BJ (cell line): ENCODE data around the gene CTXN1. TPM values are rescaled to one million over a fixed set of nuclear protein-coding genes. Genes with fewer than 3 reads are reported as not detected.

ENCODE experiments used
- CTCF ChIA-PET: fragments of 350-600 bp; formaldehyde crosslinking; extraction: SDS; loops from one replicate; lab custom pipeline; 2021; ENCODE audit warnings: antibody characterized with exemption, inconsistent platforms; lab: Yijun Ruan, JAX
- POLR2A ChIA-PET: fragments of 300-600 bp; sonication (Branson Sonifier 250); formaldehyde crosslinking; extraction: SDS; loops from one replicate; lab custom pipeline; 2021; ENCODE audit warnings: antibody characterized with exemption; lab: Charles Lee
- DNase-seq: peaks from one replicate; pipeline ENCODE4 v3.0.0-alpha.2; 2011; ENCODE audit warnings: low read depth
- H3K27me3 ChIP-seq: 2 replicates; pipeline ENCODE4 v1.6.0; 2011; ENCODE audit warnings: low read length; ENCODE audit not compliant: control insufficient read depth, insufficient read depth
- H3K36me3 ChIP-seq: 2 replicates; pipeline ENCODE4 v1.5.1; 2011; ENCODE audit warnings: low read length; ENCODE audit not compliant: control insufficient read depth, insufficient read depth
- H3K4me3 ChIP-seq: 2 replicates; pipeline ENCODE4 v1.5.1; 2011; ENCODE audit warnings: low read depth, mild to moderate bottlenecking, control low read depth, low read length
- polyA plus RNA-seq: library from polyadenylated mRNA; depleted of rRNA; stranded (reverse); fragments of >200 nt; gene quantifications from 2 replicates; pipeline ENCODE4 v1.2.3, GENCODE V29; 2011
- TF ChIP-seq, protein P1 (sequence below): IDR thresholded peaks from 2 replicates; pipeline ENCODE4 v1.5.1; 2011; ENCODE audit warnings: low read depth, mild to moderate bottlenecking, control low read depth, inconsistent platforms, low read length, moderate library complexity; ENCODE audit not compliant: insufficient read depth

The CTXN1 gene
- polyA plus RNA-seq, 1 experiment: 1.3 TPM

- TF ChIP-seq, protein P1, sequence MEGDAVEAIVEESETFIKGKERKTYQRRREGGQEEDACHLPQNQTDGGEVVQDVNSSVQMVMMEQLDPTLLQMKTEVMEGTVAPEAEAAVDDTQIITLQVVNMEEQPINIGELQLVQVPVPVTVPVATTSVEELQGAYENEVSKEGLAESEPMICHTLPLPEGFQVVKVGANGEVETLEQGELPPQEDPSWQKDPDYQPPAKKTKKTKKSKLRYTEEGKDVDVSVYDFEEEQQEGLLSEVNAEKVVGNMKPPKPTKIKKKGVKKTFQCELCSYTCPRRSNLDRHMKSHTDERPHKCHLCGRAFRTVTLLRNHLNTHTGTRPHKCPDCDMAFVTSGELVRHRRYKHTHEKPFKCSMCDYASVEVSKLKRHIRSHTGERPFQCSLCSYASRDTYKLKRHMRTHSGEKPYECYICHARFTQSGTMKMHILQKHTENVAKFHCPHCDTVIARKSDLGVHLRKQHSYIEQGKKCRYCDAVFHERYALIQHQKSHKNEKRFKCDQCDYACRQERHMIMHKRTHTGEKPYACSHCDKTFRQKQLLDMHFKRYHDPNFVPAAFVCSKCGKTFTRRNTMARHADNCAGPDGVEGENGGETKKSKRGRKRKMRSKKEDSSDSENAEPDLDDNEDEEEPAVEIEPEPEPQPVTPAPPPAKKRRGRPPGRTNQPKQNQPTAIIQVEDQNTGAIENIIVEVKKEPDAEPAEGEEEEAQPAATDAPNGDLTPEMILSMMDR: no peak
- CTCF ChIA-PET: interaction anchor here (0.7 to 1.0 kb wide), 2 partner anchors 9 to 113 kb away, joined by 3 to 4 read pairs; partner anchors contain the start of gene MAP2K7
- peaks cover 15% of the 10 kb centered on the region for H3K36me3 ChIP-seq
- no peak overlapping the region for H3K4me3 ChIP-seq
- H3K27me3 ChIP-seq: no peaks in the 10 kb centered on the region
- DNase-seq: no peak
- POLR2A ChIA-PET: no interaction called here
Measured at GRCh38 chr19:7912697-7913564, 13.0 kb downstream of the CTXN1 start.

GRCh38 chr19:7912144-7912696, 13.7 kb downstream of the CTXN1 start:
- Histone ChIP-seq H3K27me3 (no peaks in the 10 kb centered on the region), H3K36me3 (peaks cover 15% of the 10 kb centered on the region), H3K4me3 (no peak overlapping the region)
- no peak for DNase-seq
- TF ChIP-seq, protein P1: no peak
- ChIA-PET POLR2A (no interaction called here), CTCF (interaction anchor here (1.0 kb wide), 2 partner anchors 9 to 231 kb away, joined by 3 to 4 read pairs; partner anchors contain the start of genes MAP2K7 and TRAPPC5)

DNA sequence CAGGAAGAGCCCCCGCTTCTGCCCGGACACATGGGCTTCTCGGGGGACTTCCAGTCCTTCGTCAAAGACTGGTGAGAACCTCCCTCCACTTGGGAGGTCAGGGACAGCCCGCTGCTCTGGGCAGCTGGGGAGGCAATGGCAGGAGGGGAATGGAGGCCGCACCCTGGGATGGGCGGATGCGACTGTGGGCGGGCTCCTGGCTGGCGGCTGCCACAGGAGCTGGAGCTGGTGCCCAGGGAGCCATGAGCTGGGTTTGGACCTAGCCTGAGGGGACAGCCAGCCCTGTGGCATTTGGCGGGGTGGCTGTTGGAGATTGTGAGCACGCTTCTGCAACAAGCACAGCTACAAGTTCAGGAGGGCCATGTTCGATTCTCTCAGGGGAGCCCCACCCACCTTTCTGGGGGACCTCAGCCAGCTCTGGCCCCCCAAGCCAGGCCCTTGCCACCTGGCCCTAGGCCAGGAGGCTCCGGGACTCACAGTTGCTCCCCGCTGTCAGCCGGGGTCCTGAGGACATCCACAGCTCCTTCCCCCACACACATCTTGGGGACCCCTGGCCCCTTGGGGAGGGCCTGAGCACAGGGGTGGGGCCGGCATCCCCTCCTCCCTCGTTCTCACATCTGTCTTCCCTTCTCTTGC, 14.3 kb downstream of the CTXN1 start:
- TF ChIP-seq, protein P1: no peak
- POLR2A ChIA-PET: no interaction called here
- CTCF ChIA-PET: interaction anchor here (0.6 to 1.0 kb wide), 2 partner anchors 20 to 231 kb away, joined by 3 to 4 read pairs; partner anchors contain the start of gene TRAPPC5
- Histone ChIP-seq H3K36me3 (peaks cover 15% of the 10 kb centered on the region), H3K4me3 (no peak overlapping the region), H3K27me3 (no peaks in the 10 kb centered on the region)
- DNase-seq: no peak

GRCh38 chr19:7910321-7911161, 15.4 kb downstream of the CTXN1 start:
- DNase-seq: no peak
- CTCF ChIA-PET: interaction anchor here (2.2 kb wide), 1 partner anchor 8 kb away, joined by 9 read pairs; no protein-coding TSS in a partner anchor
- H3K27me3 ChIP-seq: no peaks in the 10 kb centered on the region
- TF ChIP-seq, protein P1: no peak
- H3K36me3 ChIP-seq: peaks cover 18% of the 10 kb centered on the region
- POLR2A ChIA-PET: no interaction called here
- no peak overlapping the region for H3K4me3 ChIP-seq
